Measurements from ENCODE around the gene NDFIP1.
"Not testable (repeated sequence)": the region's sequence is repeated elsewhere in the genome, so short reads cannot be mapped to it uniquely, and the experiment has no call there.

Gene NDFIP1

DNA sequence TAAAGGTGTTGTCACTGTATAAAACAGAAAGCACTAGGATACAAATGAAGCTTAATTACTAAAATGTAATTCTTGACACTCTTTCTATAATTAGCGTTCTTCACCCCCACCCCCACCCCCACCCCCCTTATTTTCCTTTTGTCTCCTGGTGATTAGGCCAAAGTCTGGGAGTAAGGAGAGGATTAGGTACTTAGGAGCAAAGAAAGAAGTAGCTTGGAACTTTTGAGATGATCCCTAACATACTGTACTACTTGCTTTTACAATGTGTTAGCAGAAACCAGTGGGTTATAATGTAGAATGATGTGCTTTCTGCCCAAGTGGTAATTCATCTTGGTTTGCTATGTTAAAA, 43.8 kb downstream of the NDFIP1 start:
- TF ChIP-seq CTCF (IDR thresholded peaks at IDR 0.05; ENCODE audit: control insufficient read depth, extremely low read depth, insufficient read depth), result no peak
- peak; percentile 19 for DNase-seq (ENCODE audit: low read depth)
- H3K4me3 ChIP-seq (ENCODE audit: low read depth, low read length), result no peak overlapping the region

DNA sequence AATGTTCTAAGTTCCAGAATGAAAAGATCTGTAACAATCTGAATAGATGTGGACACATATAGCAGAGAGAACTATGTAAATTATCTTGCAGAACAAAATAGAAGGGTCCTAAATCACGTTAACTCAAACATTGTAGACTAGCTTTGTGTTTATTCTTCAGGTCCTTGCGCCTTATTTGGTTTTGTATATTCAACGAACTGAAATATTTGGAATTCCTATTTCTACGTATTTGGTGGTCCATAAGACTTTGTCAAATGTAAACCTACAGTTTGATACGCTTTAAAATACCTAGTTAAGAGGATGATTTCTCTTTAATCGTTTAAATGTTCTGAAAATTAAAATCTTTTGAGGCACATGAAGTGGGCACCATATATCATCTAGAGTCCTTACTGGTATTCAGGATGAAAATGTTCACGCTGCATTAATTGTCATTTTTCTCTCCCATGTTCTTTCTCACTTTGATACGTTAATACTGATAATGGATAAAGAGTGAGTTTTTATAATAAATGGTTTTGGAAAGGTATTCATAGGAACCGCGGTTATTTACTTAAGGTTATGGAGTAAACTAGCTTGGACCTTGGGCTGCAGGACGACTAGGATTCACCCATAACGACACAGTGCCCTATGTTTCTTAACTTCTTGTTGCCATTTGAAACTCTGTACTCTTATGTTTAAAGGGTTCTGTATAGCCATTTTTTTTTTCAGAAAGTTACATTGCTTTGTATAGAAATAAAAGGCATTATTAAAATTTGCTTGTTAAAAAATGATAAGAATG, 45.3 kb downstream of the NDFIP1 start:
- H3K4me3 ChIP-seq (ENCODE audit: low read depth, low read length), result no peak overlapping the region
- no peak for TF ChIP-seq CTCF (IDR thresholded peaks at IDR 0.05; ENCODE audit: control insufficient read depth, extremely low read depth, insufficient read depth)
- no peak for DNase-seq (ENCODE audit: low read depth)

DNA sequence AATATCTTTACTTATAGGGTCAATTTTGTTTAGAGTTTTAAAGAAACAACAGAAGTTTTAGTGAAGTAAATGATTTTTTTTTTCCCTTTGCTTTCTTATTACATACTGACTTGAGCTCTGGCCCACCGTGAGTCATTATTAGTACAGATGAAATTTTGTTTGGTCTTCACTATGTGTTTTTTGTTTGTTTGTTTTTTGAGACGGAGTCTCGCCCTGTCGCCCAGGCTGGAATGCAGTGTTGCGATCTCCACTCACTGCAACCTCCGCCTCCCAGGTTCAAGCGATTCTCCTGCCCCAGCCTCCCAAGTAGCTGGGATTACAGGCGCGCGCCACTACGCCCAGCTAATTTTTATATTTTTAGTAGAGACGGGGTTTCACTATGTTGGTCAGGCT, 45.9 kb downstream of the NDFIP1 start:
- H3K4me3 ChIP-seq (ENCODE audit: low read depth, low read length), result not testable (repeated sequence)

DNA sequence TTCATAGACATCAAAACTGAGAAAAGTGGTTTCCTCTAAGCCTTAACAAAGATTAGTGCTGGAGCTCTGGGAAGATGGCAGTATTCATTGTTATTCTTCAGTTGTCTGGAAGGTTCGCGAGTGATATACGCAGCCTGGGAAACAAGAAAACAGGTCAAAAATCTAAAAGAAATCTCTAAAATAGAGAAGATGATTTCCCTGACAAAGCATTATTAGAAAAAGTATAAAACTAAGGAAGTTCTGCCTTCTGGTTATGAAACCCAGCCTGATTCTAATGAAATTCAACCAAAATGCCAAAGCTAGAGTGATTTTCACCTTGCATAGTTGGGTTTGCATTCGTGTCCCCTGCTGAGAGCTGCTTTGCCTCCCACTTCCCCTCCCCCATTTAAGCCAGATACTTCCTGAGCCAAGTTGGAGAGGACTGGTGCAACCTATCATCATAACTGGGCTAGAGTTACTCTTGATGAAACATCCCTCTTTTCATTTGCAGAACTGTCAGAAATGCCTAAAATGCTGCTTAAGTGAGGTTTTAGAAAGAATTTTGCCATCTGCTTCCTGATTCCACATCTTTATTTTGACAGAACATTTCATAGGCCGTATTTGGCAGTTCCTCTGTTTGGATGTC, 48.4 kb downstream of the NDFIP1 start:
- no peak for TF ChIP-seq CTCF (IDR thresholded peaks at IDR 0.05; ENCODE audit: control insufficient read depth, extremely low read depth, insufficient read depth)
- no peak for DNase-seq (ENCODE audit: low read depth)
- no peak overlapping the region for H3K4me3 ChIP-seq (ENCODE audit: low read depth, low read length)

More for the DNA sequence above, 45.9 kb downstream of the NDFIP1 start:
- DNase-seq (ENCODE audit: low read depth), result not testable (repeated sequence)

DNA sequence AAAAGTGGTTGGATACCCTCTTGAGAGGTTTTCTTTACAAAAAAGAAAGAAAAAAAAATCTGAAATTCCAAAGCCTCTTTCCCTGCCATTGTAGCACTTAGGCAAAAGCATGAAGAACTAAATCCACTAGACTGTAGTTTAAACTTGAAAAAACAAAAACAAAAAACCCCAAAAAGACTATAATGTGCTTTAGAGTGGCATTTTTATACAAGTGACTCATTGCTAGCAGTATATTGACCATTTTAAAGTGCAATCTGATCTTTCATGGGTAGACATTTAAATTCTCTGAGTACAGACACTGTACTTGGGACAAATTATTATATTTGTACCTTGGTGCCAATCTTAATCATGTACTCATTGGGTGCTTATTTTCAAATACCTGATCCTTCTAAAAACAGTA, 50.8 kb downstream of the NDFIP1 start:
- no peak for TF ChIP-seq CTCF (IDR thresholded peaks at IDR 0.05; ENCODE audit: control insufficient read depth, extremely low read depth, insufficient read depth)
- H3K4me3 ChIP-seq (ENCODE audit: low read depth, low read length), result no peak overlapping the region
- DNase-seq (ENCODE audit: low read depth), result no peak

GRCh38 chr5:142164315-142164714, 55.7 kb downstream of the NDFIP1 start:
- DNase-seq (ENCODE audit: low read depth), result no peak
- no peak overlapping the region for H3K4me3 ChIP-seq (ENCODE audit: low read depth, low read length)
- TF ChIP-seq CTCF (IDR thresholded peaks at IDR 0.05; ENCODE audit: control insufficient read depth, extremely low read depth, insufficient read depth), result no peak

DNA sequence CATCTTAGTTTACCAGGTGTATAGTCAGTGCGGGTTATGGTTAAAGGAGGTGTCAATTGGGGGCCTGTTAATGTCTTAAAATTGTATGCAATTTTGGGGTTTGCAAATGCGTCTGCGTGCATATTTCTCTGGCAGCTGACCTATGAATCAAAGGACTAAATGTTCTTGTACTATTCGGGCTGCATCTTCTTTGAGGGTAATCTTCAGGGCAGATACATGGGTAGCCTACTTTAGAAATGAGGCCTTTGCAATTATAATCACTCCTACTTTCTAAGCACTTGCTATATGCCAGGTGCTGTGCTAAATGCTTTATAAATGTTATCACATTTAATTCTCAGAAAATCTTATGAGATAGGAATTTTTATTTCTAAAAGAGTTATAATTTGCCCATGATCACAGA, 58.2 kb downstream of the NDFIP1 start:
- no peak overlapping the region for H3K4me3 ChIP-seq (ENCODE audit: low read depth, low read length)
- DNase-seq (ENCODE audit: low read depth), result no peak
- no peak for TF ChIP-seq CTCF (IDR thresholded peaks at IDR 0.05; ENCODE audit: control insufficient read depth, extremely low read depth, insufficient read depth)

Data from LNCaP clone FGC (cell line).